Esophagus squamous epithelium (tissue), 4 donors: ENCODE results near the gene DERL3.

ENCODE experiments used
- POLR2A ChIP-seq, 4 donors: fragments of 450-650 bp; IDR thresholded peaks; one replicate each; pipeline ENCODE4 v1.6.1; 2017; ENCODE audit warnings: antibody characterized with exemption in 4 of 4, mild to moderate bottlenecking in 4 of 4, moderate library complexity in 3 of 4
- TF ChIP-seq, protein P1 (sequence below), 6 experiments: fragments of 450-650 bp in 4 of 6; fragments of 200-600 bp in 2 of 6; sonication (generic) in 2 of 6; IDR thresholded peaks; one replicate each; pipeline ENCODE4 v1.5.1; 2016 to 2019; ENCODE audit warnings: antibody characterized with exemption in 6 of 6, mild to moderate bottlenecking in 4 of 6, moderate library complexity in 4 of 6

DNA sequence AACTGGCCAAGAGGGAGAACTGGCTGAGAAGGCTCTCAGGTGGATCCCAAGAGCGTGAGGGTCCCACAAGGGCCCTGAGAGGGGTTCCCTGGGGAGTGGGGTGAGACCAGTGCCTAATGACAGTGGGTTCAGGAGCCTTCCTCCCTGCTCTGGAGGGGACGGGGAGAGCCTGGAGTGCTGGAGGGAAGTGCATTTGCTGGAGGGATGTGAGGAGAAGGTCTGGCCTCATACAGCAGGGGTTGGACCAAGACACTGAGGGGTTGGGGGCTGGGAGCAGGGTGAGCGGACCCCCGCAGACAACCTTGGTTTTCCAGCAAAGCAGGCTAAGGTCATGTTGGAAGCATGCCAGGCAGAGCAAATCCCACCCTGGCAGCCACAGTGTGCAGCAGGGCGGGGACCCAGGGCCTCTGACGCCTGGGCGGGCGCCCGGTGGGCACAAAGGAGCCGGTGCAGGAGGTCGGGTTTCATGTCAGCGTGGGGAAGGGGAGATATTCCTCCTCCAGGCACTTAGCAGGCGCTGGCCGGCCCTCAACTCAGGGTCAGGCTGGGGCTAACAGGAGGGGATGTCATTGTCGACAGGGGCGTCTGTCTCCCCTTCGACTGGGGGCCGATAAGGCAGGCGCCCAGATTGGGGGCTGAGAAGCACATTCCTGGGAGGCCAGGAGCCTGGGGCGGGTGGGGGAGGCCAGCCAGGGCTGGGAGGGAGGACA lies 3.1 kb upstream of the DERL3 start:
- TF ChIP-seq, protein P1, sequence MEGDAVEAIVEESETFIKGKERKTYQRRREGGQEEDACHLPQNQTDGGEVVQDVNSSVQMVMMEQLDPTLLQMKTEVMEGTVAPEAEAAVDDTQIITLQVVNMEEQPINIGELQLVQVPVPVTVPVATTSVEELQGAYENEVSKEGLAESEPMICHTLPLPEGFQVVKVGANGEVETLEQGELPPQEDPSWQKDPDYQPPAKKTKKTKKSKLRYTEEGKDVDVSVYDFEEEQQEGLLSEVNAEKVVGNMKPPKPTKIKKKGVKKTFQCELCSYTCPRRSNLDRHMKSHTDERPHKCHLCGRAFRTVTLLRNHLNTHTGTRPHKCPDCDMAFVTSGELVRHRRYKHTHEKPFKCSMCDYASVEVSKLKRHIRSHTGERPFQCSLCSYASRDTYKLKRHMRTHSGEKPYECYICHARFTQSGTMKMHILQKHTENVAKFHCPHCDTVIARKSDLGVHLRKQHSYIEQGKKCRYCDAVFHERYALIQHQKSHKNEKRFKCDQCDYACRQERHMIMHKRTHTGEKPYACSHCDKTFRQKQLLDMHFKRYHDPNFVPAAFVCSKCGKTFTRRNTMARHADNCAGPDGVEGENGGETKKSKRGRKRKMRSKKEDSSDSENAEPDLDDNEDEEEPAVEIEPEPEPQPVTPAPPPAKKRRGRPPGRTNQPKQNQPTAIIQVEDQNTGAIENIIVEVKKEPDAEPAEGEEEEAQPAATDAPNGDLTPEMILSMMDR (IDR thresholded peaks at IDR 0.05): no peak
- TF ChIP-seq POLR2A (IDR thresholded peaks at IDR 0.05): no peak
